Measurements from ENCODE around the gene PGS1. TPM values are rescaled to one million over a fixed set of nuclear protein-coding genes. Genes with fewer than 3 reads are reported as not detected.

The PGS1 gene
- total RNA-seq, 1 donor from 2014 or later, result 22.1 TPM

GRCh38 chr17:78417531-78417909 lies 39.1 kb downstream of the PGS1 start:
- no peak for DNase-seq (ENCODE audit: low spot score)
- intact Hi-C loops (cut with DNase I), result no loop called here

- no peak for DNase-seq (ENCODE audit: low spot score)
- intact Hi-C loops (cut with DNase I), result no loop called here
Observed at GRCh38 chr17:78418326-78419026, 40.0 kb downstream of the PGS1 start.

GRCh38 chr17:78419970-78420815 lies 41.7 kb downstream of the PGS1 start:
- intact Hi-C loops (cut with DNase I), result loop anchor here (2.0 to 5.0 kb wide), 2 partner anchors 169 to 308 kb away; no protein-coding TSS in a partner anchor
- no peak for DNase-seq (ENCODE audit: low spot score)

- intact Hi-C loops (cut with DNase I), result loop anchor here (2.0 to 5.0 kb wide), 2 partner anchors 170 to 309 kb away; no protein-coding TSS in a partner anchor
- no peak for DNase-seq (ENCODE audit: low spot score)
Observed at GRCh38 chr17:78421084-78421533, 42.7 kb downstream of the PGS1 start.

GRCh38 chr17:78421534-78422266 lies 43.3 kb downstream of the PGS1 start:
- DNase-seq (ENCODE audit: low spot score), result peak; percentile 93
- intact Hi-C loops (cut with DNase I), result loop anchor here (2.0 to 5.0 kb wide), 4 partner anchors 61 to 309 kb away; partner anchors contain the start of gene SOCS3

- DNase-seq (ENCODE audit: low spot score), result no peak
- intact Hi-C loops (cut with DNase I), result loop anchor here (2.0 to 5.0 kb wide), 3 partner anchors 61 to 310 kb away; partner anchors contain the start of gene SOCS3
Observed at GRCh38 chr17:78422267-78422605, 43.8 kb downstream of the PGS1 start.

GRCh38 chr17:78422872-78423588 lies 44.6 kb downstream of the PGS1 start:
- intact Hi-C loops (cut with DNase I), result loop anchor here (2.0 to 5.0 kb wide), 3 partner anchors 62 to 311 kb away; partner anchors contain the start of gene SOCS3
- no peak for DNase-seq (ENCODE audit: low spot score)

GRCh38 chr17:78423961-78424675 lies 45.7 kb downstream of the PGS1 start:
- intact Hi-C loops (cut with DNase I), result loop anchor here (2.0 to 5.0 kb wide), 3 partner anchors 63 to 312 kb away; partner anchors contain the start of gene SOCS3
- no peak for DNase-seq (ENCODE audit: low spot score)

GRCh38 chr17:78425429-78425828 lies 47.0 kb downstream of the PGS1 start:
- no peak for DNase-seq (ENCODE audit: low spot score)
- intact Hi-C loops (cut with DNase I), result no loop called here

- no peak for DNase-seq (ENCODE audit: low spot score)
- intact Hi-C loops (cut with DNase I), result no loop called here
Observed at GRCh38 chr17:78426293-78426879, 47.9 kb downstream of the PGS1 start.

GRCh38 chr17:78427140-78427539 lies 48.7 kb downstream of the PGS1 start:
- intact Hi-C loops (cut with DNase I), result no loop called here
- no peak for DNase-seq (ENCODE audit: low spot score)

GRCh38 chr17:78428025-78428575 lies 49.7 kb downstream of the PGS1 start:
- DNase-seq (ENCODE audit: low spot score), result no peak
- intact Hi-C loops (cut with DNase I), result no loop called here

GRCh38 chr17:78428836-78429617 lies 50.6 kb downstream of the PGS1 start:
- DNase-seq (ENCODE audit: low spot score), result no peak
- intact Hi-C loops (cut with DNase I), result no loop called here

GRCh38 chr17:78429618-78429995 lies 51.2 kb downstream of the PGS1 start:
- intact Hi-C loops (cut with DNase I), result no loop called here
- DNase-seq (ENCODE audit: low spot score), result no peak

- DNase-seq (ENCODE audit: low spot score), result no peak
- intact Hi-C loops (cut with DNase I), result no loop called here
Observed at GRCh38 chr17:78430892-78431691, 52.6 kb downstream of the PGS1 start.

- DNase-seq (ENCODE audit: low spot score), result no peak
- intact Hi-C loops (cut with DNase I), result no loop called here
Observed at GRCh38 chr17:78431692-78431958, 53.2 kb downstream of the PGS1 start.

Measured in cardiac septum (tissue), 1 donor.